ENCODE data around the gene KRTAP10-5. TPM values are rescaled to one million over a fixed set of nuclear protein-coding genes. Genes with fewer than 3 reads are reported as not detected.
"Not testable (repeated sequence)": the region's sequence is repeated elsewhere in the genome, so short reads cannot be mapped to it uniquely, and the experiment has no call there.

Gene KRTAP10-5
- total and polyA plus RNA-seq, 12 donors: not detected

- Histone ChIP-seq H3K27ac (no peak overlapping the region), H3K36me3 (replicated peaks in 1 of 2) (no peaks in the 10 kb centered on the region), H3K4me1 (replicated peaks in 1 of 2) (no peaks in the 10 kb centered on the region), H3K27me3 (peaks cover 3% of the 10 kb centered on the region), H3K9me3 (replicated peaks in 1 of 3) (no peaks in the 10 kb centered on the region), H3K4me3 (no peak overlapping the region)
- TF ChIP-seq POLR2A (IDR thresholded peaks at IDR 0.05) (no peak), CTCF (IDR thresholded peaks at IDR 0.05) (no peak)
- DNase-seq: peak in 1 of 7 donors; percentile 14
- intact Hi-C loops (cut with DNase I): no loop called here
- 77 to 82% (median 78%) methylated on average over 19 to 20 of the region's 20 CpGs for WGBS, 4 donors
These were observed 4.9 kb downstream of the KRTAP10-5 start for GRCh38 chr21:44575307-44576024.

GRCh38 chr21:44574457-44575306 is 5.7 kb downstream of the KRTAP10-5 start:
- Histone ChIP-seq H3K4me3 (no peak overlapping the region), H3K36me3 (replicated peaks in 1 of 2) (no peaks in the 10 kb centered on the region), H3K4me1 (replicated peaks in 1 of 2) (no peaks in the 10 kb centered on the region), H3K27ac (no peak overlapping the region), H3K27me3 (peaks cover 3% of the 10 kb centered on the region), H3K9me3 (replicated peaks in 1 of 3) (no peaks in the 10 kb centered on the region)
- TF ChIP-seq CTCF (IDR thresholded peaks at IDR 0.05): no peak
- TF ChIP-seq POLR2A (IDR thresholded peaks at IDR 0.05): no peak
- intact Hi-C loops (cut with DNase I): no loop called here
- DNase-seq: peak in 1 of 7 donors; percentile 13
- WGBS, 4 donors: 34 to 46% (median 40%) methylated on average over 6 to 21 of the region's 21 CpGs

GRCh38 chr21:44573630-44574456 is 6.6 kb downstream of the KRTAP10-5 start, which contains the start of gene KRTAP10-4:
Gene KRTAP10-4, plus strand, starts transcription at chr21:44573729. Its CDS starts 30 bp downstream, at chr21:44573759.
- WGBS, 4 donors: 34 to 67% (median 57%) methylated on average over 7 to 22 of the region's 25 CpGs
- H3K4me1 ChIP-seq (replicated peaks in 1 of 2); H3K27me3 ChIP-seq; H3K9me3 ChIP-seq (replicated peaks in 1 of 3); H3K27ac ChIP-seq; intact Hi-C loops (cut with DNase I); H3K36me3 ChIP-seq (replicated peaks in 1 of 2); H3K4me3 ChIP-seq: not testable (repeated sequence)
- peak in 1 of 7 donors; percentile 27 for DNase-seq

- H3K4me3 ChIP-seq: no peak overlapping the region
- WGBS, 4 donors: 72 to 83% (median 76%) methylated on average over 15 of the region's 15 CpGs
- no peaks in the 10 kb centered on the region for H3K4me1 ChIP-seq (replicated peaks in 1 of 2)
- peak in 1 of 7 donors; percentile 11 for DNase-seq
- intact Hi-C loops (cut with DNase I): no loop called here
- no peak overlapping the region for H3K27ac ChIP-seq
- no peaks in the 10 kb centered on the region for H3K9me3 ChIP-seq (replicated peaks in 1 of 3)
- TF ChIP-seq CTCF (IDR thresholded peaks at IDR 0.05) (no peak), POLR2A (IDR thresholded peaks at IDR 0.05) (no peak)
- H3K27me3 ChIP-seq: peaks cover 3% of the 10 kb centered on the region
- H3K36me3 ChIP-seq (replicated peaks in 1 of 2): no peaks in the 10 kb centered on the region
These were observed 7.3 kb downstream of the KRTAP10-5 start for GRCh38 chr21:44572959-44573583.

Measured in adrenal gland (tissue), 12 donors.